ENCODE results near the gene CMTM7. TPM values are rescaled to one million over a fixed set of nuclear protein-coding genes. Genes with fewer than 3 reads are reported as not detected.
"Not testable (repeated sequence)": the region's sequence is repeated elsewhere in the genome, so short reads cannot be mapped to it uniquely, and the experiment has no call there.

Gene CMTM7
- total RNA-seq, 2 donors from 2014 or later, result 26.9 to 51.1 TPM

GRCh38 chr3:32460031-32460749 is 68.5 kb downstream of the CMTM7 start:
- Mint-ChIP-seq H3K9me3 (peaks cover 4% of the 10 kb centered on the region), H3K27me3 (no peaks in the 10 kb centered on the region), H3K4me1 (peaks cover 17% of the 10 kb centered on the region), H3K36me3 (ENCODE audit: low read depth) (peaks cover 16% of the 10 kb centered on the region), H3K27ac (no peak overlapping the region), H3K4me3 (no peak overlapping the region)
- peak; percentile 84 for ATAC-seq (replicated peaks)

GRCh38 chr3:32460817-32461496 is 69.3 kb downstream of the CMTM7 start:
- not testable (repeated sequence) for H3K27me3 Mint-ChIP-seq; ATAC-seq (replicated peaks); H3K27ac Mint-ChIP-seq; H3K4me3 Mint-ChIP-seq; H3K9me3 Mint-ChIP-seq
- H3K4me1 Mint-ChIP-seq, result peaks cover 18% of the 10 kb centered on the region
- peaks cover 23% of the 10 kb centered on the region for H3K36me3 Mint-ChIP-seq (ENCODE audit: low read depth)

GRCh38 chr3:32462191-32462986 is 70.7 kb downstream of the CMTM7 start:
- Mint-ChIP-seq H3K4me1 (peaks cover 17% of the 10 kb centered on the region), H3K36me3 (ENCODE audit: low read depth) (peaks cover 32% of the 10 kb centered on the region)
- not testable (repeated sequence) for H3K4me3 Mint-ChIP-seq; ATAC-seq (replicated peaks); H3K27me3 Mint-ChIP-seq; H3K27ac Mint-ChIP-seq; H3K9me3 Mint-ChIP-seq

GRCh38 chr3:32463415-32463814 is 71.8 kb downstream of the CMTM7 start:
- Mint-ChIP-seq H3K36me3 (ENCODE audit: low read depth) (peaks cover 29% of the 10 kb centered on the region), H3K4me1 (peaks cover 11% of the 10 kb centered on the region)
- H3K27ac Mint-ChIP-seq; H3K4me3 Mint-ChIP-seq; H3K9me3 Mint-ChIP-seq; H3K27me3 Mint-ChIP-seq; ATAC-seq (replicated peaks): not testable (repeated sequence)

- not testable (repeated sequence) for H3K4me3 Mint-ChIP-seq; H3K27ac Mint-ChIP-seq; H3K9me3 Mint-ChIP-seq; H3K27me3 Mint-ChIP-seq; ATAC-seq (replicated peaks)
- peaks cover 41% of the 10 kb centered on the region for H3K36me3 Mint-ChIP-seq (ENCODE audit: low read depth)
- peaks cover 23% of the 10 kb centered on the region for H3K4me1 Mint-ChIP-seq
Measured at GRCh38 chr3:32464726-32465125, 73.1 kb downstream of the CMTM7 start.

- ATAC-seq (replicated peaks); H3K4me3 Mint-ChIP-seq; H3K9me3 Mint-ChIP-seq; H3K27me3 Mint-ChIP-seq; H3K27ac Mint-ChIP-seq: not testable (repeated sequence)
- Mint-ChIP-seq H3K36me3 (ENCODE audit: low read depth) (peaks cover 62% of the 10 kb centered on the region), H3K4me1 (peaks cover 37% of the 10 kb centered on the region)
Measured at GRCh38 chr3:32466808-32467207, 75.2 kb downstream of the CMTM7 start.

- H3K9me3 Mint-ChIP-seq, result no peaks in the 10 kb centered on the region
- no peaks in the 10 kb centered on the region for H3K27me3 Mint-ChIP-seq
- peaks cover 39% of the 10 kb centered on the region for H3K4me1 Mint-ChIP-seq
- peak; percentile 65 for ATAC-seq (replicated peaks)
- no peak overlapping the region for H3K27ac Mint-ChIP-seq
- H3K36me3 Mint-ChIP-seq (ENCODE audit: low read depth), result peaks cover 67% of the 10 kb centered on the region
- peak overlapping the region; percentile 40 for H3K4me3 Mint-ChIP-seq
Measured at GRCh38 chr3:32467333-32468070, 75.8 kb downstream of the CMTM7 start.

- Mint-ChIP-seq H3K4me1 (peaks cover 50% of the 10 kb centered on the region), H3K27ac (peak overlapping the region; percentile 86), H3K4me3 (peak overlapping the region; percentile 40), H3K36me3 (ENCODE audit: low read depth) (peaks cover 85% of the 10 kb centered on the region), H3K9me3 (no peaks in the 10 kb centered on the region), H3K27me3 (no peaks in the 10 kb centered on the region)
- ATAC-seq (replicated peaks), result peak; percentile 26
Measured at GRCh38 chr3:32469151-32469874, 77.7 kb downstream of the CMTM7 start.

GRCh38 chr3:32470362-32470761 is 78.7 kb downstream of the CMTM7 start:
- peaks cover 87% of the 10 kb centered on the region for H3K36me3 Mint-ChIP-seq (ENCODE audit: low read depth)
- H3K4me3 Mint-ChIP-seq, result peak overlapping the region; percentile 40
- no peaks in the 10 kb centered on the region for H3K9me3 Mint-ChIP-seq
- no peak for ATAC-seq (replicated peaks)
- no peaks in the 10 kb centered on the region for H3K27me3 Mint-ChIP-seq
- H3K4me1 Mint-ChIP-seq, result peaks cover 50% of the 10 kb centered on the region
- H3K27ac Mint-ChIP-seq, result peak overlapping the region; percentile 86

GRCh38 chr3:32471246-32471645 is 79.6 kb downstream of the CMTM7 start:
- Mint-ChIP-seq H3K27me3 (no peaks in the 10 kb centered on the region), H3K9me3 (no peaks in the 10 kb centered on the region), H3K27ac (peak overlapping the region; percentile 86), H3K4me1 (peaks cover 44% of the 10 kb centered on the region), H3K36me3 (ENCODE audit: low read depth) (peaks cover 86% of the 10 kb centered on the region), H3K4me3 (peak overlapping the region; percentile 28)
- no peak for ATAC-seq (replicated peaks)

GRCh38 chr3:32472151-32472550 is 80.5 kb downstream of the CMTM7 start:
- Mint-ChIP-seq H3K4me1 (peaks cover 52% of the 10 kb centered on the region), H3K27ac (peak overlapping the region; percentile 78), H3K36me3 (ENCODE audit: low read depth) (peaks cover 90% of the 10 kb centered on the region), H3K4me3 (peak overlapping the region; percentile 40)
- ATAC-seq (replicated peaks); H3K27me3 Mint-ChIP-seq; H3K9me3 Mint-ChIP-seq: not testable (repeated sequence)

GRCh38 chr3:32474201-32474600 is 82.5 kb downstream of the CMTM7 start:
- Mint-ChIP-seq H3K27ac (peak overlapping the region; percentile 50), H3K36me3 (ENCODE audit: low read depth) (peaks cover 97% of the 10 kb centered on the region)

GRCh38 chr3:32480604-32481003 is 89.0 kb downstream of the CMTM7 start:
- Mint-ChIP-seq H3K4me3 (no peak overlapping the region), H3K27me3 (no peaks in the 10 kb centered on the region), H3K27ac (no peak overlapping the region), H3K36me3 (ENCODE audit: low read depth) (peaks cover 97% of the 10 kb centered on the region), H3K4me1 (peaks cover 38% of the 10 kb centered on the region), H3K9me3 (no peaks in the 10 kb centered on the region)
- no peak for ATAC-seq (replicated peaks)

More at GRCh38 chr3:32474201-32474600, 82.5 kb downstream of the CMTM7 start:
- H3K4me3 Mint-ChIP-seq, result no peak overlapping the region
- no peaks in the 10 kb centered on the region for H3K27me3 Mint-ChIP-seq
- no peak for ATAC-seq (replicated peaks)
- peaks cover 51% of the 10 kb centered on the region for H3K4me1 Mint-ChIP-seq
- H3K9me3 Mint-ChIP-seq, result no peaks in the 10 kb centered on the region
